Measurements from ENCODE around the gene DPM3. TPM values are rescaled to one million over a fixed set of nuclear protein-coding genes. Genes with fewer than 3 reads are reported as not detected.

DPM3 gene
- total RNA-seq, 6 experiments from 2014 or later, result 66.2 to 110 (median 86.2) TPM

- H3K27me3 Mint-ChIP-seq (ENCODE audit: insufficient read depth), result no peaks in the 10 kb centered on the region; the same call in 1 of the 2 replicates
- H3K4me3 Mint-ChIP-seq, result no peak overlapping the region
- peaks cover 5% of the 10 kb centered on the region; the same call in 1 of the 2 replicates for H3K36me3 Mint-ChIP-seq (ENCODE audit: low read depth)
- H3K4me1 Mint-ChIP-seq (ENCODE audit: low read depth), result 0 out of 2 replicates have a peak, but pooled peaks cover 7% of the 10 kb centered on the region
- H3K9me3 Mint-ChIP-seq, result no peaks in the 10 kb centered on the region
- DNase-seq, result no peak
- no peak for TF ChIP-seq CTCF (IDR thresholded peaks at IDR 0.05)
- no peak overlapping the region for H3K27ac Mint-ChIP-seq
These were observed 45.9 kb upstream of the DPM3 start for GRCh38 chr1:155186067-155186793.

GRCh38 chr1:155185783-155186066 is 45.4 kb upstream of the DPM3 start:
- no peak overlapping the region for H3K27ac Mint-ChIP-seq
- H3K4me3 Mint-ChIP-seq, result no peak overlapping the region
- peaks cover 5% of the 10 kb centered on the region; the same call in 1 of the 2 replicates for H3K36me3 Mint-ChIP-seq (ENCODE audit: low read depth)
- no peak for TF ChIP-seq CTCF (IDR thresholded peaks at IDR 0.05)
- no peaks in the 10 kb centered on the region; the same call in 1 of the 2 replicates for H3K27me3 Mint-ChIP-seq (ENCODE audit: insufficient read depth)
- H3K9me3 Mint-ChIP-seq, result no peaks in the 10 kb centered on the region
- no peak for DNase-seq
- 0 out of 2 replicates have a peak, but pooled peaks cover 7% of the 10 kb centered on the region for H3K4me1 Mint-ChIP-seq (ENCODE audit: low read depth)

- TF ChIP-seq CTCF (IDR thresholded peaks at IDR 0.05), result no peak
- 0 out of 2 replicates have a peak, but pooled peaks cover 7% of the 10 kb centered on the region for H3K4me1 Mint-ChIP-seq (ENCODE audit: low read depth)
- no peak overlapping the region for H3K27ac Mint-ChIP-seq
- H3K36me3 Mint-ChIP-seq (ENCODE audit: low read depth), result peaks cover 5% of the 10 kb centered on the region; the same call in 1 of the 2 replicates
- no peak overlapping the region for H3K4me3 Mint-ChIP-seq
- no peaks in the 10 kb centered on the region for H3K9me3 Mint-ChIP-seq
- no peaks in the 10 kb centered on the region; the same call in 1 of the 2 replicates for H3K27me3 Mint-ChIP-seq (ENCODE audit: insufficient read depth)
- no peak for DNase-seq
These were observed 44.8 kb upstream of the DPM3 start for GRCh38 chr1:155184835-155185782.

GRCh38 chr1:155184351-155184811 is 44.0 kb upstream of the DPM3 start:
- Mint-ChIP-seq H3K27ac (no peak overlapping the region), H3K4me3 (no peak overlapping the region), H3K9me3 (no peaks in the 10 kb centered on the region), H3K36me3 (ENCODE audit: low read depth) (peaks cover 5% of the 10 kb centered on the region; the same call in 1 of the 2 replicates), H3K4me1 (ENCODE audit: low read depth) (0 out of 2 replicates have a peak, but pooled peaks cover 7% of the 10 kb centered on the region), H3K27me3 (ENCODE audit: insufficient read depth) (no peaks in the 10 kb centered on the region; the same call in 1 of the 2 replicates)
- no peak for DNase-seq
- no peak for TF ChIP-seq CTCF (IDR thresholded peaks at IDR 0.05)

GRCh38 chr1:155183775-155184221 is 43.5 kb upstream of the DPM3 start:
- TF ChIP-seq CTCF (IDR thresholded peaks at IDR 0.05), result no peak
- H3K4me1 Mint-ChIP-seq (ENCODE audit: low read depth), result 0 out of 2 replicates have a peak, but pooled peaks cover 7% of the 10 kb centered on the region
- no peaks in the 10 kb centered on the region for H3K9me3 Mint-ChIP-seq
- no peak overlapping the region for H3K27ac Mint-ChIP-seq
- DNase-seq, result no peak
- peaks cover 8% of the 10 kb centered on the region; the same call in 1 of the 2 replicates for H3K36me3 Mint-ChIP-seq (ENCODE audit: low read depth)
- no peak overlapping the region for H3K4me3 Mint-ChIP-seq
- H3K27me3 Mint-ChIP-seq (ENCODE audit: insufficient read depth), result no peaks in the 10 kb centered on the region; the same call in 1 of the 2 replicates

Data from HFFc6 (cell line).